ELR (cell line): ENCODE measurements around the gene PSMD12.

Source experiments
- DNase-seq: peaks from one replicate; pipeline ENCODE4 v3.0.0-alpha.2; 2015; ENCODE audit warnings: low read depth

Gene PSMD12

DNA sequence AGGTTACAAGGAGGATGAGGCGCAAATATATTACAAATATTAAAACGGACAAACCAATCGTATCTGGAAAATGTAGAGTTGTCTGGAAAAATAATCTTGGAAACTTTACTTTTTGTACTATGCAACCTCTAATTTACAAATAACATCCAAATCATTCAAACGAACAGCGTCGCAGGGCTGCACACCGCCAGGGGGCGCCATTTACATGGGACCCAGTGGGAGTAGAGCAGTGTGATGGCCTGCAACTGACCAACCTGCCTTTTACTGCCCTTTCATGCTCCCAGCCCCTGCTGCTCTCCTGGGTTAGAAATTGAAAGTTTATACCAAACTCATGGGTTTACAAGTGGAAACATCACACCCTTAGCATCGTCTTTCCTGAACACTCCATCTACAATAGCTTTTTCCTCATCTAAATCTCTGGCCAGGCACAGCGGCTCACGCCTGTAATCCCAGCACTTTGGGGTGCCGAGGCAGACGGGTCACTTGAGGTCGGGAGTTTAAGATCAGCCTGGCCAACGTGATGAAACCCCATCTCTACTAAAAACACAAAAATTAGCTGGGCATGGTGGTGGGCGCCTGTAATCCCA is 20.7 kb upstream of the PSMD12 start:
- DNase-seq, result peak; percentile 76

DNA sequence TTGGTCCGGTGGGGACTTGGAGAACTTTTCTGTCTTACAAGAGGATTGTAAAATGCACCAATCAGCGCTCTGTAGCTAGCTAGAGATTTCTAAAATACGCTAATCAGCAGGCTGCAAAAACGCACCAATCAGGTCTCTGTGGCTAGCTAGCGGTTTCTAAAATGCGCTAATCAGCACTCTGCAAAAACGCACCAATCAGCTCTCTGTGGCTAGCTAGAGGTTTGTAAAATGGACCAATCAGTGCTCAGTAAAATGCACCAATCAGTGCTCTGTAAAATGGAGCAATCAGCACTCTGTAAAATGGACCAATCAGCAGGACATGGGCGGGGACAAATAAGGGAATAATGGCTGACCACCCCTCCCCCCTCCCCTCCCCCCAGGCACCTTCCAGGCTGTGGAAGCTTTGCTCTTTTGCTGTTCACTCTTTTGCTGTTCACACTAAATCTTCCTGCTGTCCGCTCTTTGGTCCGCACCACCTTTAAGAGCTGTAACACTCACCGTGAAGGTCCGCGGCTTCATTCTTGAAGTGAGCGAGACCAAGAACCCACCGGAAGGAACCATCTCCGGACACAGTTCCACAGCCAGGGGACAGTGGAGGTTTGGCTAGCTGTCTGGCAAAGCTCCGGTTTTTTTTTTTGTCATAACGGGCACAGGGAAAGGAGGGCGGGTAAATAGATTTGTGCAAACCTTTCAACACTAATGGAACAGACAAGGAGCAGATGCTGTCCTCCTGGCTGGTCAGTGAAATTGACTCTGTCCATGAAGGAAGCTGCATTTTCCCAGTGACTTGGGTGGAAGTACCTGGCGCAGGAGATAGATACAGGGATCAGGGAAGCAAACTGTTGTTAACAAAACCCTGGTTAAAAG is 19.0 kb upstream of the PSMD12 start:
- no peak for DNase-seq

- DNase-seq, result no peak
Observed at GRCh38 chr17:67381929-67382257, 15.5 kb upstream of the PSMD12 start.

GRCh38 chr17:67379251-67379630 is 12.9 kb upstream of the PSMD12 start:
- DNase-seq, result no peak

- DNase-seq, result peak; percentile 96
Observed at GRCh38 chr17:67378454-67379250, 12.3 kb upstream of the PSMD12 start.

DNA sequence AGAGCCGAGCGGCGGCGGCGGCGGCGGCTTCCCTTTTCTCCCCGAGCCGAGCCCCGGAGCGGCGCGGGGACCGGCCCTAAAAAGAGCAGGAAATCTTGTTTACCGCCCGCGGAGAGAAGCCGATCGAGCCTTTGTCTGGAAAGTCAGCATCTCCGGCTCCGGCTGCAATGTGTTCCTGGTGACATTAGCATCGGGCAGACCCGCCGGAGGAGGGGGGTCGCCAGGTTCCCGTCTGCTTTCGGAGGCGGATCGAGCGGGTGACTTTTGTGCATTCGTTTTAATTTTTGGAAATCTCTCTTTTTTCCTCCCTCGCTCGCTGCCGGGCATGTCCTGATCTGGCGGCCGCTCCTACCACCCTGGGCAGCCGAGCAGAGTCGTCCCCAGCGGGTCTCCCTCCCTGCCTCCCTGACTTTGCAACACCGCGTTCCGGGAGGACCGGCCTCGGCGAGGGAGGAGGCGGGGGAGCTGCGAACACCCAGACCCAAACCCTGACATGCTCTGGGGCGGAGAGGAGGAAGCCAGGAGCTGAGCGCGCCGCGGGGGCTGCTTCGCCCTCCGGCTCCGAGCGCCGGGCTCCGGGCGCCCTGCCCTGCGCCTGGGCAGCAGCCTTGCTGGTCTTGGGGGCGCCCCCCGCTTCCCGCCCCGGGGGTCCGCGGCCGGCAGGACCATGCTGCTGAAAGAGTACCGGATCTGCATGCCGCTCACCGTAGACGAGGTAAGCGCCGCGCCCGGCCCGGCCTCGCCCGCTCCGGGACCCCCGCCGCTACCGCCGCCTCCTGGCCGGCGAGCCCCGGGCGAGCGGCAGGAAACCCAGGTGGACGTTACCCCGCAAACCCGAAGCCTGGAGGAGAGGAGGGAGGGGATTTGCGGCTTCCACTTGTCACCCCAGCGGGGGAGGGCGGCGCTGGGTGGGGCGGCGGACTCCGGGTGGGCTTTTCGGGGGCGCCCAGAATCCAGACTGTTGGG is 11.4 kb upstream of the PSMD12 start:
- peak; percentile 66 for DNase-seq

DNA sequence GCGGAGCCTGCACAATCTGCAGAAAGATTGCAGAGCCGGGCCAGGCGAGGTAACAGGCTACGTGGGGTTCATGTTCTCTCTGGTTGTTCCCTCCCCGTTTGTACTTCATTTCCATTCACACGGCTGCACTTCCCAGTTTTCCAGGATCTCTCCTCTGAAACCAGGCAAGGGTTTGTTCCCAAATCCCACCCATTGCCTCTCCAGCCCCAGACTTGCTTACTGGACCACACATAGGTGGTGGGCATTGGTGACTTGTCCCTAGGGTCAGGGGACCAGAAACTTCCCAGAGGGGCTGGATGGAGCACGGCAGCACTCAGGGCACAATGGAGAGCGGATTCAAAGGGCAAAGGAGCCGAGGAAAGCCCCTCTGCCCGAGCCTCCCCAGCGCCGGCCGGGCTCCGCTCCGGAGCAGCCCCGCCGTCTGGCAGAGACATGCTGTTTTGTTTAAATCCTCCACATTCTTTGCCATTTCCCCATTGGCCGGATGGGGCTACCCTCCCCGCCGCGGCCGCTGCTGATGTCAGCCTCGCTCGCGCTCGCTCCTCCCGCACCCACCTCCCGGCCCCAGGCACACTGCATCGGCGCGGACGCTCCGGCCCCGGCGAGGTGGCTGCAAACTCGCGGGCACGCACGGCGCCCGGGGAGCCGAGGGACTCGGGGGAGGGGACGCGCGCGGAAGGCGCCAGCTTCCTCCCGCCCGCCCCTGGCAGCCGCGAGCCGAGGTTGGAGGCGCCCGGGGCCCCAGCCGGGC is 10.5 kb upstream of the PSMD12 start, which contains the start of gene PITPNC1:
TSS of gene PITPNC1 (plus strand) at position 545 of the 751 bp plus-strand sequence.
- peak; percentile 93 for DNase-seq

- peak; percentile 52 for DNase-seq
Observed at GRCh38 chr17:67376415-67376736, 10.0 kb upstream of the PSMD12 start.

GRCh38 chr17:67375716-67376115 is 9.3 kb upstream of the PSMD12 start:
- no peak for DNase-seq

- DNase-seq, result no peak
Observed at GRCh38 chr17:67375054-67375427, 8.7 kb upstream of the PSMD12 start.

GRCh38 chr17:67374329-67375053 is 8.1 kb upstream of the PSMD12 start:
- peak; percentile 90 for DNase-seq

GRCh38 chr17:67372751-67373150 is 6.4 kb upstream of the PSMD12 start:
- DNase-seq, result peak; percentile 79

- no peak for DNase-seq
Observed at GRCh38 chr17:67369676-67370075, 3.3 kb upstream of the PSMD12 start.

DNA sequence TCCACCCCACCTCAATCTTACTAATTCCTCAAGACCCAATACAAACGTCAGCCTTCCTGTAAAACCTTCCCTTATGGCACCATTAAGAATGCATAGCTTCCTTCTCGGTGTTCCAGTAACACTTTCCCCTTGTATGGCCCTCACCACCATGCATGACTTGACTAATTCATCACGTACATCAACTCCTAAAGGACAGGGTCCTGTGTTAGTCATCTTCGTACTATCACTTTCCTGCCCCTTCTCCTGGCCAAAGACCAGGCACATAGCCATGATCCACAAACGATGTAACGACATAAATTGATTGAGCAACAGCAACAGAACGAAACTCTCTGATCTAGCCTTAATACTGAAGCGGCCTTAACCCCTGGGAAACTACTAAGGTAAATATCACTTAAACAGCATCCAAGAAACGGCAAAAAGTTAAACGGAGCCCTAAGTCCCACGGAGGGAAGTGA is 612 bp downstream of the PSMD12 start:
- peak; percentile 79 for DNase-seq

DNA sequence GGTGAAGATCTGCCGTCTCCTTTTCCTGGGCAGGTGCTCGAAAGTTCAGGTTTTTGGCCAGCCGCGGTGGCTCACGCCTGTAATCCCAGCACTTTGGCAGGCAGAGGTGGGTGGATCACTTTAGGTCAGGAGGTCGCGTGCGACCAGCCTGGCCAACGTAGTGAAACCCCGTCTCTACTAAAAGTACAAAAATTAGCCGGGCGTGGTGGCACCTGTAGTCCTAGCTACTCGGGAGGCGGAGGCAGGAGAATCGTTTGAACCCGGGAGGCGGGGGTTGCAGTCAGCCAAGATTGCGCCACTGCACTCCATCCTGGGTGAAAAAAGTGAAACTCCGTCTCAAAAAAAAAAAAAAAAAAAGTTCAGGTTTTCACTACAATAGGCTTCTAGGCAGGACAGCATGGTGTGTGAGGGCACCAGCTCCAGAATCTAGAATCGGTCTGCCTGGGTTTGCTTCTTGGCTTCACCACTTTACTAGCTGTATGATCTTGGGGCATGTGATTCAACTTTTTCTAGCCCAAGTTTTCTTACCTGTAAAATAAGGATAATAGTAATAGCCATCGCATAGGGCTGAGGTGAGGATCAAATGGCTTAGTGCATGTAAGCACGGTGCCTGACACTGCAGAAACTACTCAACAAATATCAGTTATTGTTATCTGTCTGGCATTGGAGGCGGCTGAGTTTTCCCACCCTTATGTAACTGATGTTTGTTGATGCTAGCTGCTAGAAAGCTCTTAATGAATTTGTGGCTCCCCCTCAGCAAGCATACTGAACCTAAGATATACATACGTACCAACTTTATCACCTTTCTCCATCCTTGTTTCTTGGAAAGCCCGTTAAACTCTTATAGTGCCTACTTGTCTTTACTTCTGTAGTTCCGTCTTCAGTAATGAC is 1.3 kb downstream of the PSMD12 start:
- no peak for DNase-seq

GRCh38 chr17:67362173-67362572 is 4.2 kb downstream of the PSMD12 start:
- no peak for DNase-seq

DNA sequence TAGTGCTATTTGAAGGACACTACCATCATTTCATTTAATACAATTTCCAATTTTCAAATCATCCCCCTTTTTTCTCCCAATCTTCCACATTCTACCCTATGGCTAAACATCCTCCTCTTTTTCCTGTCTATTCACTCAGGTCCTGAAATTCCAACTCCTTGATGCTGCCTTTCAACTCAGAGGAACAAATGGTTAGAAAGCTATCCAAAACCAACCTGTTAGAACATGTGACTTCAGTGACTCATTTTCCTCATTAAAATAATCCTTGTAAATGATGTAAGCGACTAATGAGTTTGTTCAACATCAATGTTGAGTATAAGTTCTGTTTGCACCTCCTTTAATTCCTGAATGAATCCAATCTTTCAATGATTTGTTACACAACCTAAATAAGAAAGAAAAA is 5.5 kb downstream of the PSMD12 start:
- no peak for DNase-seq

DNA sequence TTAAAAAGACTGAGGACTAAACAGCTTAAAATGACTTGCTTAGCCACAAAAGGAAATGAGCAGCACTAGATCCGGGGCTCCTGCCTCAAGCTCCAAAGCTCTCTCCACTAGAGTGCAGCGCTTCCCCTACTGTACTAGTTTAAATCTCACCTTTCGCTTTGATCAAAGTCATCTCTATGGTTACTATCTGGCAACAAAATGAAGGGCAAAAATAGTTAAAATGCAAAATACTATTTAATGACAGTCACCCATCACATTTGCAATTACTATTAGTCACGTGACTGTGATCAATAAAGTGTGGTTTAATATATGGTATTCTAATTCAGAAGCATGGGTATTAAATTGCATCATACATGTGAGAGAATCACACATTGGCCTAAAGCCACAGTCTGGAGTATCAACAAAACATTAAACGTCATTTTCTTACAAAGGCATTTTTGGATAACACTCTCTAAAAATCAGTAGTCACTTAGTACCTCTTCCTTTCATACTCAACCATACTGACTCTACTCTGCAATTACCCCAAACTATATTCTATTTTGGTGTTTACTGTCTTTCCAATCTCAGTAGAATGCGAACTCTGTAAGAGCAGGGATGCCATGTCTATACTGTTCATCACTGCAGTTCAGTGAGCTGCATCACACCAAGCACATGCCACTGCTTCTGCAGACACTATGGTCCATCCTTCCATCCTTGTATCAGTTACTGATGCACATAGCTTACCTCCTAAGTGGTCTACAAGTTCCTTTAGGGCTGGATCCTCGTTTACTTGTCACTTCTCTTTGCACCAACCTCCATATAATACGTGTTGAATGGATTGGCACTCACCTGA is 6.2 kb downstream of the PSMD12 start:
- peak; percentile 66 for DNase-seq
